Omental fat pad (tissue), 4 donors: Measurements from ENCODE around the gene LOXL4. TPM values are rescaled to one million over a fixed set of nuclear protein-coding genes. Genes with fewer than 3 reads are reported as not detected.

ENCODE experiments used
- ATAC-seq: fragments of 150-250 bp; one replicate; pipeline ENCODE4 v1.9.1; 2016; ENCODE audit warnings: mild to moderate bottlenecking, moderate library complexity; ENCODE audit not compliant: low FRiP score
- DNase-seq: peaks from one replicate; pipeline ENCODE4 v3.0.0-alpha.2; 2019; ENCODE audit warnings: low spot score
- total RNA-seq, 4 donors: library from RNA; depleted of rRNA; stranded (reverse); fragments of >200 nt; gene quantifications; one replicate each; pipeline ENCODE4 v1.1.0, GENCODE V29; 2016
- TF ChIP-seq, protein P1 (sequence below), 3 donors: fragments of 450-650 bp; IDR thresholded peaks; one replicate each; pipeline ENCODE4 v1.5.1; 2016 to 2017; ENCODE audit warnings: antibody characterized with exemption in 3 of 3, mild to moderate bottlenecking in 3 of 3, moderate library complexity in 2 of 3

LOXL4 gene
- total RNA-seq, 4 donors from 2014 or later: 3.3 to 13.0 (median 7.0) TPM

GRCh38 chr10:98270786-98271185 lies 2.8 kb upstream of the LOXL4 start:
- TF ChIP-seq, protein P1, sequence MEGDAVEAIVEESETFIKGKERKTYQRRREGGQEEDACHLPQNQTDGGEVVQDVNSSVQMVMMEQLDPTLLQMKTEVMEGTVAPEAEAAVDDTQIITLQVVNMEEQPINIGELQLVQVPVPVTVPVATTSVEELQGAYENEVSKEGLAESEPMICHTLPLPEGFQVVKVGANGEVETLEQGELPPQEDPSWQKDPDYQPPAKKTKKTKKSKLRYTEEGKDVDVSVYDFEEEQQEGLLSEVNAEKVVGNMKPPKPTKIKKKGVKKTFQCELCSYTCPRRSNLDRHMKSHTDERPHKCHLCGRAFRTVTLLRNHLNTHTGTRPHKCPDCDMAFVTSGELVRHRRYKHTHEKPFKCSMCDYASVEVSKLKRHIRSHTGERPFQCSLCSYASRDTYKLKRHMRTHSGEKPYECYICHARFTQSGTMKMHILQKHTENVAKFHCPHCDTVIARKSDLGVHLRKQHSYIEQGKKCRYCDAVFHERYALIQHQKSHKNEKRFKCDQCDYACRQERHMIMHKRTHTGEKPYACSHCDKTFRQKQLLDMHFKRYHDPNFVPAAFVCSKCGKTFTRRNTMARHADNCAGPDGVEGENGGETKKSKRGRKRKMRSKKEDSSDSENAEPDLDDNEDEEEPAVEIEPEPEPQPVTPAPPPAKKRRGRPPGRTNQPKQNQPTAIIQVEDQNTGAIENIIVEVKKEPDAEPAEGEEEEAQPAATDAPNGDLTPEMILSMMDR (IDR thresholded peaks at IDR 0.05): no peak
- DNase-seq (no peak), ATAC-seq (no peak)

GRCh38 chr10:98270073-98270740 lies 2.2 kb upstream of the LOXL4 start:
- DNase-seq: no peak
- TF ChIP-seq, protein P1 (IDR thresholded peaks at IDR 0.05): no peak
- ATAC-seq: no peak

DNA sequence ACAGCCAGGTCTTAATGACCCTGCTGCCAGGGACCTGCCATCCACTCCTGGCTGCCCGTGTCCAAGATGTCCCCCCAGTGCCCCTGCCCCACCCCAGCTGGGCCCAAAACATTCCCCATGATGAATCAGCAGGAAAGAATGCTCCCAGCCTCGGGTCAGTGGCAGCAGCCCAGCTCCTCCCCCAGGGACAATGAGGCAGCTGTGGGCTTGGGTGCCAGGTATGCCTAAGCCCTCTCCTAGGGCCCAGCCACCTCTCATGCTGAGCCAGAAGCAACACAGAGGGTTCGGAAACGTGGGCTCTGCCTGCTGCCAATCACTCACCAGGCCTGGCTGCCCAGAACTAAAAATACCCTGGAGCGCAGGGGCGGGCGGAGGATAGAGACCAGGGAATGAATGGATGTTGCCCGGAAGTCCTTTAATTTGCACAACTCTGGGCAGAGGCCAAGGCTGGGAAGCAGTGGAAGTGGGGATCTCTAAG lies 1.5 kb upstream of the LOXL4 start:
- peak; percentile 81 for ATAC-seq
- TF ChIP-seq, protein P1 (IDR thresholded peaks at IDR 0.05): no peak
- DNase-seq: peak; percentile 40

DNA sequence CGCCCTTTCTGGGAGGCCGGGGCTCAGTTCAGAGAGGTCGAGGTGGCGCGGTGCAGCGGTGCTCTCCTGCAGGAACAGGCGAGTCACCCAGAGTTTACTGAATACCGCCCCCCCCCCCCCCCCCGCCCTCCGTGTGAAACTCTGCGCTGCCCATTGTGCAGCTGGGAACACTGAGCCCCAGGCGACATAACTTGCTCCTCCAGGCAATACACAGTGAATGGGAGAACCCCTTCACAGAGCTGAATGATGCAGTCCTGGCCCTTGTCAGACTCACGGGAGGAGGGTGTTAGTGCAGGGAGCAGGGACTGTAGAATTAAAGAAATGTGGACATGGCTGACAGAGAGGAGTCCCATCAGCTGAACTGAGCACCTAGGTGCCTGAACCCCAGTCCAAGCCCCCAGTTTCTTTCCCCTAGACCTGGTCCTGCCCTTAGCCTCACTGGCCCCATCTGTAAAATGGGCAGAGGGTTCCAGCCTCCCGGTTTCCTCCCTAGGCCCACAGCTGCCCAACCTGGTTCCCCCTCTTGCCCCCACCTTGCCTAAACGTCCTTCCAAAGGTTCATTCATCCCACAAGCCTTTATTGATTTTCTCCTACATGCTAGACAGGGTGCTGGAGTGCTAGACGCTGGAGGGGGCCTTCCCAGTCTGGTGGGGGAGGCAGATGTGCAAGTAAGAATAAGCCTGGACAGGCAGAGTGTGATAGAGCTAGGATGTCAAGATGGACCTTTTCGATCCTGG lies 869 bp upstream of the LOXL4 start:
- DNase-seq (no peak), ATAC-seq (no peak)
- TF ChIP-seq, protein P1 (IDR thresholded peaks at IDR 0.05): no peak

- no peak for DNase-seq
- ATAC-seq: peak; percentile 7
- TF ChIP-seq, protein P1 (IDR thresholded peaks at IDR 0.05): no peak
These were observed 713 bp downstream of the LOXL4 start for GRCh38 chr10:98267069-98267893.

DNA sequence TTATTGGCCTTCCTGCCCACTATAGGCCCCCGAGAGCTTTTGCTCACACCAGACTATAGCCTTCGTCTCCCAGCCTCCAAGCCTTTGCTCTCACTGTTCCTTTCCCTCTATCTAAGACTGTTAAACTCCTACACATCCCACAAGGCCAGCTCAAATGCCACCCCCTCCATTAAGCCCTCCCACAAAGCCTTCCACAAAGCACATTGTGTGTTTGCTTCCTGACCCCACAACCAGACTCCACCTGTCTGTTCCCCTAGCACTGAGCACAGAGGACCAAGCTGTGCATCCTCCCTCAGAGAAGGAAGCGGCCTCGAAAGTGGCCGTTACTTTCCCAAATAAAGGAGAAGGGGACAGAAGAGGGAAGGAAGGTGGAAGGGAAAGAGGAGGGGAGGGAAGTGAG lies 1.3 kb downstream of the LOXL4 start:
- DNase-seq: no peak
- TF ChIP-seq, protein P1 (IDR thresholded peaks at IDR 0.05): no peak
- no peak for ATAC-seq
